ENCODE measurements around the gene THSD4.
A peak's percentile ranks its signal among the peaks of the same experiment; 100 is the strongest.

THSD4 gene

GRCh38 chr15:71097890-71098289 lies 17.4 kb upstream of the THSD4 start:
- no peak for DNase-seq

GRCh38 chr15:71098920-71099319 lies 16.4 kb upstream of the THSD4 start:
- no peak for DNase-seq

GRCh38 chr15:71103102-71103676 lies 12.1 kb upstream of the THSD4 start:
- no peak for DNase-seq

- DNase-seq: no peak
Observed at GRCh38 chr15:71104636-71105035, 10.6 kb upstream of the THSD4 start.

- no peak for DNase-seq
Observed at GRCh38 chr15:71105444-71105843, 9.8 kb upstream of the THSD4 start.

GRCh38 chr15:71106802-71107500 lies 8.3 kb upstream of the THSD4 start:
- DNase-seq: no peak

GRCh38 chr15:71107501-71107815 lies 7.8 kb upstream of the THSD4 start:
- no peak for DNase-seq

- no peak for DNase-seq
Observed at GRCh38 chr15:71109130-71109529, 6.1 kb upstream of the THSD4 start.

- DNase-seq: no peak
Observed at GRCh38 chr15:71109905-71110304, 5.4 kb upstream of the THSD4 start.

GRCh38 chr15:71110405-71111180 lies 4.7 kb upstream of the THSD4 start:
- DNase-seq: no peak

- DNase-seq: no peak
Observed at GRCh38 chr15:71111181-71111565, 4.1 kb upstream of the THSD4 start.

GRCh38 chr15:71111950-71112349 lies 3.3 kb upstream of the THSD4 start:
- no peak for DNase-seq

- no peak for DNase-seq
Observed at GRCh38 chr15:71112429-71112828, 2.8 kb upstream of the THSD4 start.

- DNase-seq: no peak
Observed at GRCh38 chr15:71114066-71114680, 1.1 kb upstream of the THSD4 start.

GRCh38 chr15:71115567-71116351 lies 488 bp downstream of the THSD4 start:
- DNase-seq: peak in 2 of 56 donors; percentile 22 to 35

- no peak for DNase-seq
Observed at GRCh38 chr15:71116366-71116765, 1.1 kb downstream of the THSD4 start.

GRCh38 chr15:71116942-71117341 lies 1.7 kb downstream of the THSD4 start:
- DNase-seq: no peak

GRCh38 chr15:71117714-71118305 lies 2.5 kb downstream of the THSD4 start:
- no peak for DNase-seq

GRCh38 chr15:71118345-71118744 lies 3.1 kb downstream of the THSD4 start:
- DNase-seq: no peak

GRCh38 chr15:71118881-71119632 lies 3.8 kb downstream of the THSD4 start:
- no peak for DNase-seq

Measured in amygdala (tissue), 56 donors.